ENCODE data around the gene PDZRN3.

Gene PDZRN3

GRCh38 chr3:73601011-73601410 is 23.7 kb downstream of the PDZRN3 start:
- TF ChIP-seq FOXP2 (optimal IDR thresholded peaks at IDR 0.05; ENCODE audit: borderline replicate concordance, extremely low read depth, extremely low read length, insufficient read depth): no peak
- TF ChIP-seq TAF1 (IDR thresholded peaks at IDR 0.05; ENCODE audit: borderline replicate concordance, insufficient read depth, low read length): no peak
- TF ChIP-seq REST (IDR thresholded peaks at IDR 0.05; ENCODE audit: insufficient read depth in 1 of 2, low read depth in 2 of 2, low read length in 2 of 2): no peak
- TF ChIP-seq POLR2AphosphoS5 (IDR thresholded peaks at IDR 0.05; ENCODE audit: low read depth, low read length): no peak
- TF ChIP-seq SIN3A (IDR thresholded peaks at IDR 0.05; ENCODE audit: borderline replicate concordance, insufficient read depth, low read length): no peak

GRCh38 chr3:73600293-73600938 is 24.3 kb downstream of the PDZRN3 start:
- no peak for TF ChIP-seq FOXP2 (optimal IDR thresholded peaks at IDR 0.05; ENCODE audit: borderline replicate concordance, extremely low read depth, extremely low read length, insufficient read depth)
- no peak for TF ChIP-seq TAF1 (IDR thresholded peaks at IDR 0.05; ENCODE audit: borderline replicate concordance, insufficient read depth, low read length)

GRCh38 chr3:73599605-73600004 is 25.1 kb downstream of the PDZRN3 start:
- no peak for TF ChIP-seq TAF1 (IDR thresholded peaks at IDR 0.05; ENCODE audit: borderline replicate concordance, insufficient read depth, low read length)
- TF ChIP-seq POLR2AphosphoS5 (IDR thresholded peaks at IDR 0.05; ENCODE audit: low read depth, low read length): no peak
- TF ChIP-seq FOXP2 (optimal IDR thresholded peaks at IDR 0.05; ENCODE audit: borderline replicate concordance, extremely low read depth, extremely low read length, insufficient read depth): no peak
- TF ChIP-seq SIN3A (IDR thresholded peaks at IDR 0.05; ENCODE audit: borderline replicate concordance, insufficient read depth, low read length): no peak
- TF ChIP-seq REST (IDR thresholded peaks at IDR 0.05; ENCODE audit: insufficient read depth in 1 of 2, low read depth in 2 of 2, low read length in 2 of 2): no peak

- TF ChIP-seq REST (IDR thresholded peaks at IDR 0.05; ENCODE audit: insufficient read depth in 1 of 2, low read depth in 2 of 2, low read length in 2 of 2) (no peak), FOXP2 (optimal IDR thresholded peaks at IDR 0.05; ENCODE audit: borderline replicate concordance, extremely low read depth, extremely low read length, insufficient read depth) (no peak), SIN3A (IDR thresholded peaks at IDR 0.05; ENCODE audit: borderline replicate concordance, insufficient read depth, low read length) (no peak), TAF1 (IDR thresholded peaks at IDR 0.05; ENCODE audit: borderline replicate concordance, insufficient read depth, low read length) (no peak), POLR2AphosphoS5 (IDR thresholded peaks at IDR 0.05; ENCODE audit: low read depth, low read length) (no peak)
Measured at GRCh38 chr3:73597476-73597875, 27.3 kb downstream of the PDZRN3 start.

- TF ChIP-seq FOXP2 (optimal IDR thresholded peaks at IDR 0.05; ENCODE audit: borderline replicate concordance, extremely low read depth, extremely low read length, insufficient read depth) (no peak), TAF1 (IDR thresholded peaks at IDR 0.05; ENCODE audit: borderline replicate concordance, insufficient read depth, low read length) (no peak), POLR2AphosphoS5 (IDR thresholded peaks at IDR 0.05; ENCODE audit: low read depth, low read length) (no peak), SIN3A (IDR thresholded peaks at IDR 0.05; ENCODE audit: borderline replicate concordance, insufficient read depth, low read length) (no peak), REST (IDR thresholded peaks at IDR 0.05; ENCODE audit: insufficient read depth in 1 of 2, low read depth in 2 of 2, low read length in 2 of 2) (no peak)
Measured at GRCh38 chr3:73592154-73593144, 32.3 kb downstream of the PDZRN3 start.
